ENCODE measurements around the gene GPR18.

GPR18 gene

DNA sequence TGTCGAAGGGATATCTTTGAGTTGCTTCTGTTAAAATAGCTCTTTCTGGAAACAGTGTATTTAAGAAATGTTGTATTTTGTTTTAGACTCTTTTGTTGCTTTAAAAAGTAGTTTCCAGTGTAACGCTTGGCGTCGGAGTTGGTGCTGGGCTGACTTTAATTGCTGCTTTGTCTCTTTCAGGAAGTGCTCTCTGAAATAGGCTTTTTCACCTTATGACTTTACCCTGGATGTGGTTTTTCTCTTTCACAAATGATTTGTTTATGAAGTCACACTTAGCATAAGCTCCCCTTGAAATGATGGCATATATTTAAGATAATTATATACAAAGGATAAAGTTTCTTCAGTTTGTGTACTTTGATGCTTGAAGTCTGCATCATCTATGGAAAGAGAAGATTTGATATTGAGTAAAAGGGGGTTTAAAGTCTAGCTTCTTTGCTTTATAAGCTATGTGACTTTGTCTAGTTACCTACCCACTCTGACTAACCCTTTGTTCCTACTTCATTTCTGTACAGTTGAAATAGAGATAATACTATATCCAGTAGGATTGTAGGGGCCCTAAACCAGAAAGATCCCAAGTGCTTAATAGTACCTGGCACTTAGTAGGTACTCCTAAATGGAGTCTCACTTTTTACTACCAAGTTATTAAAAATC is at the start of gene GPR18:
GPR18 (minus strand) TSS at position 170 of the 651 bp plus-strand sequence. CDS start 2,507 bp downstream, outside the sequence.
- no peak for DNase-seq

- DNase-seq = peak; percentile 80
These were observed 49.6 kb upstream of the GPR18 start for GRCh38 chr13:99307648-99308339.

GRCh38 chr13:99307247-99307646 is 49.1 kb upstream of the GPR18 start, which contains the start of gene GPR183:
TSS of gene GPR183 (minus strand) at chr13:99307399. CDS start at chr13:99296145, 11,254 bp downstream.
- DNase-seq = no peak

GRCh38 chr13:99305566-99305965 is 47.4 kb upstream of the GPR18 start:
- DNase-seq = no peak

GRCh38 chr13:99305158-99305557 is 47.0 kb upstream of the GPR18 start:
- DNase-seq = no peak

DNA sequence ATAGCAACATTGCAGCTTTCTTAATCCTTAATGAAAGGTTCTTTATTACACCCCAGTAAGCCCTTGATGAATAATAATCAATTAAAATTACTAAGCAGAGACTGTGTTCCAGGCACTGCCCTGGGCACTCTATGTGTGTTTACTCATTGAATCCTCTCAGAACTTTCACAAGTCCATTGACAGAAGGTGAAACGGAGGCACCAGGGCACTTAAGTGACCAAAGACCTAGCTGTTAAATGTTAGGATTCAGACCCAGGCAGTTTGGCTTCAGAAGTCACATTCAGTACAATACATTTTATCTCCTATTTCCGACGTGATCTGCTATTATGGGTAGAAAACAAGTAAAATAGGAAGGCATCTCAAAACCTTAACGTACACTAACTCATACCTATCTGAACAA is 46.4 kb upstream of the GPR18 start:
- no peak for DNase-seq

- DNase-seq = peak; percentile 75
These were observed 45.8 kb upstream of the GPR18 start for GRCh38 chr13:99303863-99304521.

DNA sequence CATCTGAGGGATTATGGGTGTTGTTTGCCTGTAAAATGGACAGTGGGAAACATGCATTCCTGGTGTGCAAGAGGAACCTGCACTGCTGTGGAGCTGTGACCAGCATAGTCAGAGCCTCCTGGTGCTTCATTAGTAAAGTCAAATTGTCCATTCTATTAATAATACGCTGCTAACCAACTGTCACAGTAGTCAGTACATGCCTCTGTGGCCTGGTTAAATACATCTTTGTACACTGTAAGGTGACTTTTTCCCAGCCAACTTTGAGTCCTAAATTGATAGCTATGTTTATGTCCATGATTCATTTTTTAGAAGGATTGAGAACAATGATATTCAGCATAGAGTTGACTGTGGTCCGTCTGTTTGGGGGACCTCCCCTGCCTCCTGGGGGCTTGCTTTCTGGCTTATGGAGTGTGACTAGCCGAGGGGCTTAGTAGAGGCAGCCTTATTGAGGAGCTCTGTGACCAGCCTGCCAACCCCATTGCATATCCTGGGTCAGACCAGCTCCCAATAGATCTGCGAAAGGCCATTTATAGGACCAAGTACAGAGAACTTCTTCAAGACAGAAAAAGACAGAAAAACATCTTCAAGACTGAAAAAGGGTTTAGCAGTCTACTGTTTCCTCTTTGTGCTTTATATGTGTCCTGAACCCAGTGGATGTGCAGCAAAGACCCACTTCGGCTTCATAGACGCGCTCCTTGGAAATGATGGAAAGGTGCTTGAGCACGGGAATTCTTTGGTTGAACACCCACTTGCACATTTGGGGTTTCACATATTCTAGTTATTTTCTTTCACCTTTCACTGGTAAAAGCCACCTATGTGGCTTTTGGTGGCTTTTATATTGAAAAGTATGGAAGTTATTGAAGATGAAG is 44.7 kb upstream of the GPR18 start:
- no peak for DNase-seq

- DNase-seq = no peak
These were observed 43.9 kb upstream of the GPR18 start for GRCh38 chr13:99301913-99302636.

- DNase-seq = no peak
These were observed 43.1 kb upstream of the GPR18 start for GRCh38 chr13:99301056-99301838.

DNA sequence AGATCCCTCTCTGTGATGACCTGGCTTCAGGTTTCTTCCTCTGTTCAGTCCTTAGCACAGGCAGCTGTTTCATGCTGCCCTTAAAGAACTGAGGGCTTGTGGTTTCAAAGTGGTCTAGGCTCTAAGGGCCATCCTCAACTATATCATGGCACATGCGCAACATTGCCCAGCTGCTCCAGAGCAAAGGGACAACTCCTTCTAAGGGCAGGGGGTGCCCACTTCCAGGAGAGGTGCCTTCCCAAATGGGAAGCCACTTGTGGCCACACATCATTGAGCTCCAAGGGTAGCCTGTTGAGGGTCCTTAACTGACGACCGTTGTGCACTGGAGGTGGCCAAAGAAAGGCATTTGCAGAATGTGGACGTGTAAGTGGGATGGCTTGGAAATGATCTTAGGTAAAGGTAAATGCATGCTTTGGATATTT is 41.8 kb upstream of the GPR18 start:
- no peak for DNase-seq

GRCh38 chr13:99299256-99299919 is 41.2 kb upstream of the GPR18 start:
- no peak for DNase-seq

DNA sequence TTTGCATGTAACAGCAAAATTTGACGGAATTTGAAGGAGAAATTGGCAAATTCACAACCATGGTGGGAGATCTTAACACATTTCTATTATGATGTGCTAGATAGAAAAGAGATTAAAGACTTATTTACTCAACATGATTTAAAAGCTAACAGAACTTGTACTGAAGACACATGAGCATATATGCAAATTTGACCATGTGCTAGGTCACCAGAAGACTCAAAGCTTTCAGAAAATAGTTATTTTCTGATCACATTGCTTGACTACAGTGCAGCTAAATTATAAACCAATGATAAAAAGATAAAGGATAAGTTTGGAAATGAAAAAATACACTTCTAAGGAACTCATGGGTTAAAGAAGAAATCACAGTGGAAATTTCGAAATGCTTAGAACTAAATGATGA is 39.9 kb upstream of the GPR18 start:
- no peak for DNase-seq

- DNase-seq = no peak
These were observed 39.2 kb upstream of the GPR18 start for GRCh38 chr13:99297331-99297730.

DNA sequence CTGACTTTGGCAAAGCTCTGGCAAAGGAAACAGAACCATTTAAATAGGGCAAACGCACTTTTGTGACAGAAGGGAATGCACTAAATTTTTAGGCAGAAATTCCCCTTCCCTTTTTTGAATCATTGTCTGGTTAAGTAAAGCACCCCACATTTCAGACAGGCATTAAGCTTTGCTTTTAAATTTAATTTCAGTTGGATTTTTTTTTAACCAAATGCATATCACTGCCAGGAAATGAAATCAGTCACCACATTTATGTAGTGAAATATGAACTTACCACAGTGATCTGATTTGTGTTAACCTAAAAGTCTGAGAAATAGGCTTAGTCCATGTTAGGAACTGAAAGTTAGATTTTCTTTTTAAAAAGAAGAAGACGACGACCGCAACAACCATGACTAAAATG is 38.2 kb upstream of the GPR18 start:
- DNase-seq = no peak

- DNase-seq = no peak
These were observed 37.5 kb upstream of the GPR18 start for GRCh38 chr13:99295488-99296252.

DNA sequence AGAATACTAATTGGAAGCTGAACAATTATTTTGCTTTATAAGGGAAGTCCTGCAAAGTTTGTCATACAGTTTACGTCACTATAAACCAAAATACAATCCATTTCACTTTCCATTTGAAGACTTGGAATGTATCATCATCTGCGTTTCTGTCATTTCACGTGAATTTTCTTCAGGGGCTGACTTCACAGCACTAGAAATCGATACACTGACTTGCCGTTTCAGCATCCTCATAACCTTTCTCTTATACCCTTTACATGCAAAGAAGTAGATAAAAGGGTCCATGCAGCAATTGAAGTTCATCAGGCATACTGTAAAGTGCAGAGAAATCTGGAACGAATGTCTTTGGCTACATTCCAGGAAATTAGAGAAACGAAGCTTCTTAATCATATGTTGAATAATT is 36.8 kb upstream of the GPR18 start:
- no peak for DNase-seq

- no peak for DNase-seq
These were observed 36.0 kb upstream of the GPR18 start for GRCh38 chr13:99294198-99294597.

DNA sequence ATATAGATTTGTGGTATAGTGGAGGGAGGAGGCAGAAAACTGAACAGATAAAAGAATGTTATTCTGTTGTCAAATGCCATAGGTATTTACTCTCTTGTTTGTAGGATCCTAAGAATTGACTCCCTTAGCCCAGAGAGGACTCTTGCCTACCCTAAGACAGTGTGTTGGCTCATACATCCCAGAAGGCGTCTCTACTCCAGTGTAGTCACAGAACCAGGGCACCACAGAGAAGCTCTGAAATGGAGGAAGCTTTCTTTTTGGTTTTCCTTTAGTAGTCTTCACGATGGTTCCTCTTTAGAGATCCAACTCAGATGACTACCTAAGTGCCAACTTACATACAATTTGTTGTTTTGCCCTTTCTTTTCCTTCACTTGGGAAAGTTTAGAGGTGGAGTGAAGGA is 35.0 kb upstream of the GPR18 start:
- DNase-seq = no peak

- DNase-seq = no peak
These were observed 32.7 kb upstream of the GPR18 start for GRCh38 chr13:99290894-99291293.

Data from activated CD8-positive, alpha-beta memory T cell treated with anti-CD3 and anti-CD28 coated beads, Interleukin-2, amount 50 U/mL, for 48 hours (primary cell).